Common myeloid progenitor, CD34-positive (primary cell): ENCODE results near the gene SPATA18.

Experiments
- CTCF ChIA-PET: fragments of 350-600 bp; sonication (Branson Sonifier 250); formaldehyde crosslinking; loops from one replicate; lab custom pipeline; 2021; ENCODE audit warnings: antibody characterized with exemption; lab: Charles Lee
- POLR2A ChIA-PET: fragments of 350-600 bp; sonication (Branson Sonifier 250); formaldehyde crosslinking; loops from one replicate; lab custom pipeline; 2021; ENCODE audit warnings: antibody characterized with exemption; lab: Charles Lee
- DNase-seq, 3 donors: peaks; one replicate each; pipeline versions ENCODE4 v3.0.0 to v3.0.0-alpha.2; 2013
- H3K27ac ChIP-seq, 2 experiments: 1 replicate in 1 of 2; 2 replicates in 1 of 2; pipeline ENCODE4 v1.7.0; 2013; ENCODE audit warnings: inconsistent platforms in 2 of 2, low read length in 2 of 2, mild to moderate bottlenecking in 2 of 2, low read depth in 1 of 2, moderate library complexity in 1 of 2; ENCODE audit not compliant: severe bottlenecking in 2 of 2, insufficient read depth in 1 of 2, poor library complexity in 1 of 2
- H3K27me3 ChIP-seq, 5 experiments: replicated peaks in 2 of 5; 1 replicate in 3 of 5; 2 replicates in 2 of 5; pipeline versions ENCODE4 v1.6.1 to v1.7.0; 2013; ENCODE audit warnings: low read length in 4 of 5, mild to moderate bottlenecking in 2 of 5, moderate library complexity in 2 of 5, inconsistent platforms in 1 of 5; ENCODE audit not compliant: insufficient read depth in 5 of 5, control insufficient read depth in 4 of 5
- H3K36me3 ChIP-seq, 4 experiments: 1 replicate in 2 of 4; 2 replicates in 2 of 4; pipeline versions ENCODE4 v1.6.1 to v1.7.0; 2013; ENCODE audit warnings: low read length in 3 of 4, control low read depth in 1 of 4, mild to moderate bottlenecking in 1 of 4; ENCODE audit not compliant: control insufficient read depth in 4 of 4, insufficient read depth in 4 of 4
- H3K4me1 ChIP-seq, 4 experiments: 1 replicate in 3 of 4; 2 replicates in 1 of 4; pipeline versions ENCODE4 v1.6.1 to v1.7.1; 2013; ENCODE audit warnings: low read length in 3 of 4, mild to moderate bottlenecking in 3 of 4, control low read depth in 1 of 4, inconsistent platforms in 1 of 4, moderate library complexity in 1 of 4; ENCODE audit not compliant: control insufficient read depth in 4 of 4, insufficient read depth in 4 of 4; ENCODE audit errors: control extremely low read depth in 1 of 4
- H3K4me3 ChIP-seq, 7 experiments: 1 replicate in 4 of 7; 2 replicates in 3 of 7; pipeline versions ENCODE4 v1.5.1 to v1.7.0; 2013; ENCODE audit warnings: mild to moderate bottlenecking in 7 of 7, low read length in 6 of 7, moderate library complexity in 6 of 7, inconsistent platforms in 2 of 7, low read depth in 2 of 7, control low read depth in 1 of 7; ENCODE audit not compliant: insufficient read depth in 4 of 7, control insufficient read depth in 1 of 7; ENCODE audit errors: extremely low read depth in 1 of 7
- H3K9me3 ChIP-seq, 5 experiments: 1 replicate in 4 of 5; 2 replicates in 1 of 5; pipeline versions ENCODE4 v1.6.1 to v1.7.1; 2013; ENCODE audit warnings: low read length in 4 of 5, mild to moderate bottlenecking in 2 of 5, inconsistent platforms in 1 of 5, low read depth in 1 of 5, moderate library complexity in 1 of 5; ENCODE audit not compliant: control insufficient read depth in 4 of 5, insufficient read depth in 2 of 5; ENCODE audit errors: control extremely low read depth in 1 of 5
- WGBS: methylation state at CpG from one replicate; pipeline ENCODE4 v1.1.5; 2013; ENCODE audit not compliant: insufficient coverage; 5-methylcytosine and 5-hydroxymethylcytosine counted together

The SPATA18 gene

DNA sequence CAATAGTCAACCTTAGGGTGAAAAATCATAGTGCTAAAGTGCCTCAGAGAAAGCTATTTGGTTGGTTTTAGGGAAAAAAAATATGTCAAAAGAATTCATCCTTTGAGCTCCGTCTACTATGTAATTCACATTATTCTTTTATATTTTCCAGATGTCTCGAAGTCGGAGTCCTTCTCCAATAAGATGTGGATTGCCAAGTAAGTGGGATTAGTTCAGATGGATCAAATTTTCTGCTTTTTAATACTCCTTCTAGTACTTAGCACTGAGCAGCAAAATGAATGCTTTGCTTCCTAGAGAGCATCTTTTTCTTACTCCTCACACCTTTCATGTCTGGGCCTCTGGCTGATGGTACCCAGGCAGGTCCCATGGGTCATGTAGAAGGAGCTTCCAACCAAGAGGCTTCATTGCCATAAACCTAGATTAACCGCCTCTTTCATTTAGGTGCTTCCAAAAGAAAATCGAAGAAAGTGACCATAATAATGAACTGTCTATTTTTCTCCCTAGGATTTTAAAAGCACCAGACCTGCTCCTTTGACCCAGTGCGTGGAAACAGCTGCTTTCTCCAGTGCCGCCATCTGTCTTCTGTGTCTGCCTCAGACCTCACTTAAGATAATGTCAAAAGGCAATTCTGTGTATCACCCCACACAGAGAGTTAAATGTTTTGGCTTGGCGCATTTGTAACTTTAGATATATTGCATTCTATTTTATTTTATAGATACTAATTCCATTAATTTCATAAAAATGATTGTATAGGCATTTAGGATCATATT lies 43.5 kb downstream of the SPATA18 start:
- Histone ChIP-seq H3K27me3 (no peaks in the 10 kb centered on the region), H3K27ac (no peak overlapping the region), H3K4me1 (no peaks in the 10 kb centered on the region), H3K9me3 (no peaks in the 10 kb centered on the region), H3K4me3 (no peak overlapping the region), H3K36me3 (no peaks in the 10 kb centered on the region)
- POLR2A ChIA-PET, result no interaction called here
- CTCF ChIA-PET, result interaction anchor here (0.9 to 1.0 kb wide), 2 partner anchors 23 to 116 kb away, joined by 3 read pairs; no protein-coding TSS in a partner anchor
- no peak for DNase-seq
- whole genome bisulfite sequencing, result 92% methylated on average over 4 of the region's 8 CpGs

DNA sequence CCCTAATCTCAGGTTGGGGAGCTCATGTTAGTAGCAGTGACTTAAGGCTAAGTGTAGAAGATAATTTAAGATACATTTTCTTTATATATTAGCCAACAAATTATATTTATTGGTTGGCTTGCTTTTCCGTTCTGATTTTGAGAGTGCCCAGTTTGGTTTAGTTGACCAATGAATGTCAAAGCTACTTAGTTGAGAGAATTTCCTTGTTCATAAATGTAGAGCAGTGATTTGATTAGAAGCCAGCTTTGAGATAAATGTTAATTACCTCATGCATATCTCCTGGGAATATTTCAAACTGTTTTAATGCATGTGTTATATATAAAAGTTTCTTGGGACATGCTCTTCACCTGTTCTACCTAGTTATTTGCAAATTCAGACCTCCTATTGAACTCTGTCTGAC lies 44.3 kb downstream of the SPATA18 start:
- Histone ChIP-seq H3K9me3 (no peaks in the 10 kb centered on the region), H3K27ac (no peak overlapping the region), H3K27me3 (no peaks in the 10 kb centered on the region), H3K36me3 (no peaks in the 10 kb centered on the region), H3K4me3 (no peak overlapping the region), H3K4me1 (no peaks in the 10 kb centered on the region)
- no CpG with 5 or more reads among the region's 1 CpG for WGBS
- DNase-seq, result no peak
- ChIA-PET POLR2A (no interaction called here), CTCF (interaction anchor here (0.9 to 1.0 kb wide), 2 partner anchors 23 to 115 kb away, joined by 3 read pairs; no protein-coding TSS in a partner anchor)

DNA sequence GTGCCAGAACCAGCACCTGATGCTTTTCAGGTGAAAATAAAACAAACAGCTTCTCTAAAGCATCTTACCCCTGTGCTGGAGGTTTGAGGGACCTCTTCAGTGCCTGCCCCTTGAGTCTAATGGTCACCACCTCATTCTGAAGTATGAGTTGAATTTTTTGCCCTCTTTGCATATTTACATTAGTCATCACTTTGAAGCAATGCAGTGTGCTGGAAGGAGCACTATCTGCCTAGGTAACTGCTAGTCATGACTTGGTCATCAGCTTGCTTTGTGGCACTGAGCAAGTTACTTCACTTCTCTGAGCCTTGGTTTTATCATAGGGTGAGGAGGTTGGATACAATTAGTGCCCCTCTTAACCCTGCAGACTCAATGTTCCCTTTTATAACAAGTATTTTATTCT lies 44.9 kb downstream of the SPATA18 start:
- no peak overlapping the region for H3K4me3 ChIP-seq
- H3K36me3 ChIP-seq, result no peaks in the 10 kb centered on the region
- POLR2A ChIA-PET, result no interaction called here
- CTCF ChIA-PET, result no interaction called here
- no peaks in the 10 kb centered on the region for H3K27me3 ChIP-seq
- no peak for DNase-seq
- H3K9me3 ChIP-seq, result no peaks in the 10 kb centered on the region
- no peaks in the 10 kb centered on the region for H3K4me1 ChIP-seq
- H3K27ac ChIP-seq, result no peak overlapping the region

DNA sequence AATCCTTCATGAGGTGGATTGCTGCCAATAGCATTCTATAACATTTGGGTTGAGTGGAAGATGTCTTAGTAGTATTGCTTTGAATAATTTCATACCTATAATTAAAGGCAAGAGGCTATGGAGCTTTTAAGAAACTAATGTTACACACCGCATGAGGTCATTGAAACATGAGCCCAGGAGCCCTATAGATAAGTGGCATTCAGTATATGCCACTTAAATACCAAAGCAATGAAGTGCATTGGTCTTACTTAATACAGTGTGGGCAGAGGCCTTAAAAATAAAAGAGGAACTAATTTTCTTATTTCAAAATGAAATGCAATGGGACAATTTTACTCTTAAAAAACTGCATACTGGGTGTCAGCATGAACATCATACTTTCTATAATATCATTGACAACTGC lies 47.5 kb downstream of the SPATA18 start:
- ChIA-PET POLR2A (no interaction called here), CTCF (interaction anchor here (0.8 kb wide), 1 partner anchor 35 kb away, joined by 3 read pairs; no protein-coding TSS in a partner anchor)
- WGBS, result no CpG with 5 or more reads among the region's 1 CpG
- H3K4me3 ChIP-seq, result no peak overlapping the region
- no peaks in the 10 kb centered on the region for H3K4me1 ChIP-seq
- no peaks in the 10 kb centered on the region for H3K36me3 ChIP-seq
- H3K27ac ChIP-seq, result no peak overlapping the region
- no peaks in the 10 kb centered on the region for H3K27me3 ChIP-seq
- no peaks in the 10 kb centered on the region for H3K9me3 ChIP-seq
- DNase-seq, result no peak

DNA sequence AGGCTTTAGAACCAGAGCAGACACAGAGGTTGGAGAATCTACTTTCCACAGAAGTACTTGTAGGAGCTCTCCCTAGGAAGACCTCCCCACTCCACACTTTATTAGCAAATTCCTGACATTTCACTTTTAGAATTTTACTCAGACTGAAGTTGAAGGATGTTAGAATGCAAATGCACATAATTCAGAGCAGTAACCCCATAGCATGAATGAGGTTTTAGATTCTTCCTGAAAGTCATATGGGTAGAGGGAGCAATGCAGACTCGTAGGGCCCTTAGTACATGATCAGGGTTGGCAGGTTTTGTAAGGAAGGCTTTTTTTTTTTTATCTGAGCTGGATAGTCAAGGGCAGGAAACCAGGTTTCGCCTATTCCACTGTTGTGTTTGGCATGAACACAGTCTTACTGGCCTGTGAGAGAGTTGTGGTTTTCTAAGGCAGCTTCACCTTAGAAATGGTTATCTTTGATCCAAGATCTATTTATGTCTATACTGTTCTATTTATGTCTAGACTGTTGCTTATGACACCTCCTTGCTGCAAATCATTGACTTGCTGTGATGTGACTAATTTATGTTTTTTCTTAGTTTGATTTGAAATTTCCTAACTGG lies 48.9 kb downstream of the SPATA18 start:
- WGBS, result 66% methylated on average over 2 of the region's 2 CpGs
- Histone ChIP-seq H3K27me3 (no peaks in the 10 kb centered on the region), H3K4me1 (no peaks in the 10 kb centered on the region), H3K4me3 (no peak overlapping the region), H3K27ac (no peak overlapping the region), H3K9me3 (no peaks in the 10 kb centered on the region), H3K36me3 (no peaks in the 10 kb centered on the region)
- ChIA-PET POLR2A (no interaction called here), CTCF (no interaction called here)
- no peak for DNase-seq

DNA sequence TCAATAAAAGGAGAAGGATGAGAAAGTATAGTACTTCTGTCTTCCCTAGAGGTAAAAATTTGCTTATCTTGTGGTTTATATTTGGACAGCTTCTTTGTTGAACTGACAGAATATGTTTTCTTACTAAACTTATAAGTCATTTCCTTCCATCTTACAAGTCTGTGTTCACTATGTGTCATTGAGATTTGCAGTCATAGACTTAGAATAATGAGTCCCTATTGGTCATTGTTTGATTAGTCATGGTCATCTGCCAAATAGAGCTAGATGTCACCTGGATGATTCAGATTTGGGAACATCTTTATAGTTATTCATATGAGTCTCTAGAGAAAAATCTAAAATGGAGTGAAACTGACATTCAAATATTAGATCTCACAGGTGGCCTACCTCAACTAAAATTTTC lies 51.5 kb downstream of the SPATA18 start:
- no peaks in the 10 kb centered on the region for H3K4me1 ChIP-seq
- H3K36me3 ChIP-seq, result no peaks in the 10 kb centered on the region
- no peak overlapping the region for H3K4me3 ChIP-seq
- no peak overlapping the region for H3K27ac ChIP-seq
- ChIA-PET POLR2A (no interaction called here), CTCF (no interaction called here)
- no peak for DNase-seq
- no peaks in the 10 kb centered on the region for H3K27me3 ChIP-seq
- no peaks in the 10 kb centered on the region for H3K9me3 ChIP-seq

DNA sequence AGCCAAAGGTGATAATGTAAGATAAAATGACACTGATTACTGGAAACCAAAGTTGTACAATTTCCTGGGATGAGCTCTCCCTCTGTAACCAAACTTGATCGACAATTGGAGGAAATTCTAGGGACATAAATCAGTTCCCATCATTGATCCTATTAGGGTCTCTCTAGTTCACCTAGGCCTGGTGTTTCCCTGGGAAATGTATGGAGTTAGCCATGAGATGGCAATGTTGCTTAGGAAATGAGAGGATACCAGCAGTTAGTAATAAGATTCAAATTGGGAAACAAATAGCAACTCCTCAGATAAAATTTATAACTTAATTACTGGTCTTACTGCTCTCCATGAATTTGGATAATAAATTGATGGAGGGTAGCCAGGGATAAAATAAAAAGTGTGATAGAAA lies 52.2 kb downstream of the SPATA18 start:
- WGBS, result no CpG with 5 or more reads among the region's 1 CpG
- Histone ChIP-seq H3K27me3 (no peaks in the 10 kb centered on the region), H3K27ac (no peak overlapping the region), H3K4me3 (no peak overlapping the region), H3K36me3 (no peaks in the 10 kb centered on the region), H3K9me3 (no peaks in the 10 kb centered on the region), H3K4me1 (no peaks in the 10 kb centered on the region)
- no peak for DNase-seq
- ChIA-PET POLR2A (no interaction called here), CTCF (no interaction called here)
